ENCODE results near the gene PCSK5.

- TF ChIP-seq CTCF (IDR thresholded peaks at IDR 0.05) (no peak), POLR2A (IDR thresholded peaks at IDR 0.05) (no peak)
Measured at GRCh38 chr9:76370396-76371023, 480.0 kb downstream of the PCSK5 start.

Data from right lobe of liver (tissue), 4 donors.